ENCODE measurements around the gene RFX6. TPM values are rescaled to one million over a fixed set of nuclear protein-coding genes. Genes with fewer than 3 reads are reported as not detected.

Gene RFX6
- not detected in 2 replicates for polyA plus RNA-seq (2012; rRNA removed)
- not detected in 2 replicates for polyA plus RNA-seq (2012; cell fraction: cytosol; rRNA removed)
- 0.01 TPM in 1 of 2 replicates, not detected in the other for polyA plus RNA-seq (2012; cell fraction: nucleus; rRNA removed)

- 1% methylated on average over 30 of the region's 73 CpGs for WGBS (ENCODE audit: low lambda C conversion rate)
- no peak within 1 kb of the TSS for H3K9ac ChIP-seq
- CTCF ChIA-PET = no interaction called here
These were observed at the start of gene RFX6 for GRCh38 chr6:116876635-116877611. Gene RFX6, plus strand, starts transcription at chr6:116877242. Its CDS starts 34 bp downstream, at chr6:116877276.

More at GRCh38 chr6:116876635-116877611, at the start of gene RFX6:
- Histone ChIP-seq H3K36me3 (replicated peaks in 1 of 2; ENCODE audit: control insufficient read depth in 1 of 2, insufficient read depth in 2 of 2, low read length in 1 of 2) (no peaks in the 10 kb centered on the region), H3K4me1 (ENCODE audit: control insufficient read depth in 1 of 2, insufficient read depth in 2 of 2, low read depth in 1 of 2, low read length in 1 of 2) (peaks cover 0 to 7% of the 10 kb centered on the region in 2 experiments; a peak in 1 of 4 replicates), H4K20me1 (ENCODE audit: insufficient read depth) (no peaks in the 10 kb centered on the region), H3K27ac (ENCODE audit: low read depth in 2 of 2, low read length in 1 of 2) (no peak within 1 kb of the TSS), H3K4me3 (ENCODE audit: low read depth in 2 of 2, low read length in 1 of 2) (peak within 1 kb of the TSS in 1 of 2 experiments; percentile 14; a peak in 1 of 4 replicates), H3K79me2 (ENCODE audit: insufficient read depth) (no peaks in the 10 kb centered on the region), H2AFZ (ENCODE audit: low read depth) (peak within 1 kb of the TSS; percentile 59; the same call in 1 of the 2 replicates), H3K9me3 (no peaks in the 10 kb centered on the region), H3K27me3 (ENCODE audit: insufficient read depth) (peaks cover 22% of the 10 kb centered on the region), H3K9me2 (no peaks in the 10 kb centered on the region), H3F3A (replicated peaks; ENCODE audit: insufficient read depth) (no peaks in the 10 kb centered on the region), H3K4me2 (peak within 1 kb of the TSS; percentile 47; the same call in 1 of the 2 replicates)
- TF ChIP-seq GATA2 (CRISPR knock-in tag; IDR thresholded peaks at IDR 0.05) (no peak), GABPA (IDR thresholded peaks at IDR 0.05; ENCODE audit: low read depth) (no peak), USF2 (IDR thresholded peaks at IDR 0.05; ENCODE audit: borderline replicate concordance, low read depth, low read length) (no peak), TEAD4 (IDR thresholded peaks at IDR 0.05; ENCODE audit: borderline replicate concordance, insufficient read depth) (no peak), PBX3 (IDR thresholded peaks at IDR 0.05) (no peak), TAF1 (IDR thresholded peaks at IDR 0.05; ENCODE audit: borderline replicate concordance, low read depth, low read length) (no peak), ELF1 (IDR thresholded peaks at IDR 0.05) (no peak), FOXM1 (IDR thresholded peaks at IDR 0.05; ENCODE audit: low read depth) (no peak), RXRA (IDR thresholded peaks at IDR 0.05; ENCODE audit: borderline replicate concordance, low read depth) (no peak), FOXJ3 (CRISPR knock-in tag; IDR thresholded peaks at IDR 0.05) (no peak), USF1 (IDR thresholded peaks at IDR 0.05; ENCODE audit: borderline replicate concordance, low read depth) (no peak)
- POLR2A ChIA-PET = no interaction called here
- peak; percentile 38 for DNase-seq

Data from SK-N-SH (cell line).